G401.6 (cell line): ENCODE measurements around the gene ANO7.
"Not testable (repeated sequence)": the region's sequence is repeated elsewhere in the genome, so short reads cannot be mapped to it uniquely, and the experiment has no call there.

Experiments
- FAIRE-seq: peaks from 2 replicates; lab custom pipeline; 2012; peaks lifted over from hg19 to GRCh38; lab: Jason Lieb, UNC

Gene ANO7

GRCh38 chr2:241190291-241190981, 2.0 kb downstream of the ANO7 start:
- no peak for FAIRE-seq

- no peak for FAIRE-seq
Observed at GRCh38 chr2:241191081-241191480, 2.6 kb downstream of the ANO7 start.

GRCh38 chr2:241193271-241193670, 4.8 kb downstream of the ANO7 start:
- FAIRE-seq: no peak

DNA sequence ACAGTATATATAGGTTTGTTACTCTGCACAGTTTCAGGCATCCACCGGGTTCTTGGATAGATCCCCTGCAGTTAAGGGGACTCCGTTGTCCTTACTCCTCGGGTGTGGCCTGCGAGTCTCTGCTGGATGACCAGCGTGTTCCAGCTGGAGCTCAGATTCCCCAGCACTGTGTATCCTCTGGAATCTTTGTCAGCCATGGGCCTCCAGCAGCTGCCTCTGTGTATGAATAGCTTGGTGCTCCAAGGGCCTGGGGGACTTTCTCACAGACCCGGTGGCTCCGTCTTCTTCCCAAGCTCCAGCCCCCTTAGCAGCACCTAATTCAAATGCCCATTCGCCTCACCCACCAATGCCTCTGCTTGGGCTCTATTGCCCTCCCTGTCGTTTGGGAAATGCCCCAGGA, 6.3 kb downstream of the ANO7 start:
- FAIRE-seq: no peak

- FAIRE-seq: no peak
Observed at GRCh38 chr2:241195506-241196130, 7.1 kb downstream of the ANO7 start.

- not testable (repeated sequence) for FAIRE-seq
Observed at GRCh38 chr2:241197246-241197645, 8.8 kb downstream of the ANO7 start.

- FAIRE-seq: no peak
Observed at GRCh38 chr2:241197947-241198346, 9.5 kb downstream of the ANO7 start.

GRCh38 chr2:241198381-241199279, 10.2 kb downstream of the ANO7 start:
- no peak for FAIRE-seq

GRCh38 chr2:241199286-241199685, 10.8 kb downstream of the ANO7 start:
- FAIRE-seq: no peak

- FAIRE-seq: no peak
Observed at GRCh38 chr2:241199897-241200821, 11.7 kb downstream of the ANO7 start.

GRCh38 chr2:241200822-241201395, 12.4 kb downstream of the ANO7 start:
- FAIRE-seq: no peak

- FAIRE-seq: no peak
Observed at GRCh38 chr2:241201445-241202267, 13.2 kb downstream of the ANO7 start.

DNA sequence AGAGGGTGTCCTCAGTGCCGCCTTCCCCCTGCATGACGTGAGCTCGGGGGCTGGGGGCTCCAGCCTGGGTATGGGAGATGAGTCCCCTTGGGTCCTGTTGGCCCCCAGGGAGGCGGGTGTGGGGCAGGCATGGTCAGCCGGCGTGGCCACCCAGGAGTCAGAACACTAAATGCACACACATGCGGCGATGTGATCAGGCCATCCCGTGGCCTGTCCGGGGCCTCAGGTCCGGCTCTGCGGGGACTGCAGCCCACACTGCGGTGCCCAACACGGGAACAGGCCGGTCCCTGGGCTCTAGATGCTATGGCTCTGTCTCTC, 13.8 kb downstream of the ANO7 start:
- no peak for FAIRE-seq

DNA sequence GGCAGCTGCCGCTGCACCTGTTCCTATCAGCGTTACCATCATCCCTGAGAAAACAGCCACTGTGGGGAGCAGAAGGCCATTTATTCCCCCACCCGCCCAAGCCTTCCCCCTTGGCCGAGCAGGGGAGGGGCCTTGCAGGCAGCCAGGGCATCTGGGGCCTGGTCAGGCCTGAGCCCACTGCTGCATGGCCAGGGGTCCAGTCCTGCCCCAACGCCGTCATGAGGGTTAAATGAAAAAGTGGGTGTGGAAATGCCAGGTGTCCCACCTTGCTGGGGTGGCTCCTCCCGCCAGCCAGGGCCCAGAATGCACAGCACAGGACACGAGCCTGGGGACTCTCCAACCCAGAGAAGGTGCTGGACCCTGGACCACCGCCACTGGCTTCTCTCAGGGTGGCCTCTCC, 14.2 kb downstream of the ANO7 start:
- no peak for FAIRE-seq

GRCh38 chr2:241203218-241204009, 14.9 kb downstream of the ANO7 start:
- no peak for FAIRE-seq

DNA sequence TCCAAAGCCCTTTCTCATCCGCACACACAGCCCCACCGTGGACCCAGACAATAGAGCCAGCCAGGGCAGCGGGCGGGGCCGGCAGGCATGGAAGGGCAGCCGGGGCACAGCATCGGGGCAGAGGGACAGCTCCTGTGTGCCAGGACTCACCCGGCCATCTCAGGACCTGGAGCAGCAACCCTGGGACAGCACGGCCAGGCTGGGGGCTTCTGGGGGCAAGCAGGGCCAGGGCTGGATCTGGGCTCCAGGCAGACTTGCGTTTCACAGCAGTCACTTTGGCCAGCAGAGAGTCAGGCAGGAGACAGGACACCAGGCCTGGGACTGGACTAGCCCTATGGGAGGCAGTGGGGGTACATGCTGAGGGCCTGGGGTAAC, 15.5 kb downstream of the ANO7 start:
- FAIRE-seq: no peak

DNA sequence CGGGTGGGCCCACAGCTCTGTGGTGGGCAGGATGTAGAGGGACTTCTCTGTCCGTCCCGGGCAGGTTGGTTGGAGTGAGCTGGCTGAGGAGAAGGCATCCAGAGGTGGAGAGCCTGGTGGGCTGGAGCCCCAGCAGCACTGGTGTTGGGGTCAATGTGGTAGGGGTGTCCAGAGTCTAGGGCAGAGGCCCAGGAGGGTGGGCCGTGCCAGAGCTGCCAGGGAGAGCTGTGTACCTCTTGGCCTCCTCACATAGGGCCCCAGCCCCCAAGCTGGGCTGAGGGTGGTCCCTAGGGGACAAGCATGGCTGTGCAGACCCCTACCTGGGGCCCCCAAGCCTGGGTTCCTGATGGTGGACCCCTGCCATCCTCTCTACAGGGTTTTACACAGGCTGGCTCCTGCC, 16.0 kb downstream of the ANO7 start:
- FAIRE-seq: no peak

GRCh38 chr2:241205086-241205485, 16.6 kb downstream of the ANO7 start:
- FAIRE-seq: no peak

GRCh38 chr2:241207151-241207550, 18.7 kb downstream of the ANO7 start:
- FAIRE-seq: no peak

- FAIRE-seq: no peak
Observed at GRCh38 chr2:241207641-241208040, 19.2 kb downstream of the ANO7 start.
